GM23338 (cell line): ENCODE results near the gene F11R.
"Not testable (repeated sequence)": the region's sequence is repeated elsewhere in the genome, so short reads cannot be mapped to it uniquely, and the experiment has no call there.

Experiments used
- CREB1 ChIP-seq: fragments of 250-450 bp; sonication (Bioruptor Pico); IDR thresholded peaks from 2 replicates; pipeline ENCODE4 v1.5.0; 2020; ENCODE audit warnings: low read depth, mild to moderate bottlenecking, moderate library complexity
- CTCF ChIP-seq, 2 experiments: fragments of 200-600 bp in 1 of 2; sonication (generic) in 1 of 2; conservative IDR thresholded peaks; 2 replicates each; pipeline versions ENCODE4 v1.5.1 to v1.6.1; 2016 to 2017; ENCODE audit warnings: antibody characterized with exemption in 2 of 2, low read depth in 2 of 2, mild to moderate bottlenecking in 2 of 2, moderate library complexity in 1 of 2
- EZH2 ChIP-seq: fragments of 200-600 bp; sonication (generic); IDR thresholded peaks from one replicate; pipeline ENCODE4 v1.8.0; 2017; ENCODE audit warnings: antibody characterized with exemption, mild to moderate bottlenecking, low read depth; ENCODE audit not compliant: unreplicated experiment
- REST ChIP-seq: IDR thresholded peaks from one replicate; pipeline ENCODE4 v1.6.1; 2018; ENCODE audit warnings: antibody characterized with exemption; ENCODE audit not compliant: unreplicated experiment

- TF ChIP-seq CTCF (conservative IDR thresholded peaks at IDR 0.05; ENCODE audit: low read depth in 2 of 2); EZH2; REST; CREB1 (CRISPR knock-in tag): not testable (repeated sequence)
Measured at GRCh38 chr1:161016683-161017082, 4.3 kb downstream of the F11R start.
